ENCODE results near the gene ANO10.
A peak's percentile ranks its signal among the peaks of the same experiment; 100 is the strongest.

ANO10 gene

GRCh38 chr3:43627360-43627759 is 5.5 kb upstream of the ANO10 start:
- POLR2A ChIA-PET: no interaction called here
- H3K4me3 ChIP-seq (ENCODE audit: low read depth, low read length): no peak overlapping the region
- DNase-seq (ENCODE audit: low read depth, low spot score): no peak
- TF ChIP-seq CTCF (IDR thresholded peaks at IDR 0.05; ENCODE audit: insufficient read depth, low read length, missing control alignments): no peak
- CTCF ChIA-PET: no interaction called here

GRCh38 chr3:43624619-43625305 is 3.0 kb upstream of the ANO10 start:
- no peak for DNase-seq (ENCODE audit: low read depth, low spot score)
- CTCF ChIA-PET: no interaction called here

GRCh38 chr3:43620831-43621655 is 768 bp downstream of the ANO10 start:
- ChIA-PET CTCF (no interaction called here), POLR2A (interaction anchor here (1.0 kb wide), 1 partner anchor 12 kb away, joined by 5 read pairs; no protein-coding TSS in a partner anchor)
- peak overlapping the region; percentile 82 for H3K4me3 ChIP-seq (ENCODE audit: low read depth, low read length)
- no peak for TF ChIP-seq CTCF (IDR thresholded peaks at IDR 0.05; ENCODE audit: insufficient read depth, low read length, missing control alignments)
- DNase-seq (ENCODE audit: low read depth, low spot score): no peak

More at GRCh38 chr3:43624619-43625305, 3.0 kb upstream of the ANO10 start:
- no peak for TF ChIP-seq CTCF (IDR thresholded peaks at IDR 0.05; ENCODE audit: insufficient read depth, low read length, missing control alignments)
- no peak overlapping the region for H3K4me3 ChIP-seq (ENCODE audit: low read depth, low read length)
- POLR2A ChIA-PET: no interaction called here

GRCh38 chr3:43619588-43619987 is 2.2 kb downstream of the ANO10 start:
- no peak overlapping the region for H3K4me3 ChIP-seq (ENCODE audit: low read depth, low read length)
- no peak for DNase-seq (ENCODE audit: low read depth, low spot score)
- POLR2A ChIA-PET: no interaction called here
- no peak for TF ChIP-seq CTCF (IDR thresholded peaks at IDR 0.05; ENCODE audit: insufficient read depth, low read length, missing control alignments)
- CTCF ChIA-PET: interaction anchor here (0.8 to 1.0 kb wide), 2 partner anchors 11 to 27 kb away, joined by 3 to 4 read pairs; no protein-coding TSS in a partner anchor

- TF ChIP-seq CTCF (IDR thresholded peaks at IDR 0.05; ENCODE audit: insufficient read depth, low read length, missing control alignments): no peak
- ChIA-PET CTCF (no interaction called here), POLR2A (no interaction called here)
- no peak overlapping the region for H3K4me3 ChIP-seq (ENCODE audit: low read depth, low read length)
- DNase-seq (ENCODE audit: low read depth, low spot score): no peak
These were observed 3.7 kb downstream of the ANO10 start for GRCh38 chr3:43618142-43618541.

- ChIA-PET POLR2A (no interaction called here), CTCF (interaction anchor here (0.6 kb wide), 1 partner anchor 17 kb away, joined by 3 read pairs; no protein-coding TSS in a partner anchor)
- no peak overlapping the region for H3K4me3 ChIP-seq (ENCODE audit: low read depth, low read length)
- no peak for DNase-seq (ENCODE audit: low read depth, low spot score)
- TF ChIP-seq CTCF (IDR thresholded peaks at IDR 0.05; ENCODE audit: insufficient read depth, low read length, missing control alignments): no peak
These were observed 5.8 kb downstream of the ANO10 start for GRCh38 chr3:43616034-43616433.

All from AG04449 (cell line).